ACC112 (cell line): ENCODE measurements around the gene MTURN.

ENCODE experiments used
- H2AFZ ChIP-seq: fragments of 200-600 bp; sonication (generic); one replicate; pipeline ENCODE4 v1.6.0; 2017; ENCODE audit warnings: antibody characterized with exemption, low read length; ENCODE audit not compliant: unreplicated experiment
- H3K27ac ChIP-seq: fragments of 200-600 bp; sonication (generic); 2 replicates; pipeline ENCODE4 v1.5.1; 2014; ENCODE audit warnings: low read depth, mild to moderate bottlenecking, antibody characterized with exemption, low read length, moderate library complexity
- H3K27me3 ChIP-seq: fragments of 200-600 bp; sonication (generic); 2 replicates; pipeline ENCODE4 v1.6.1; 2014; ENCODE audit warnings: mild to moderate bottlenecking, antibody characterized with exemption, low read length, moderate library complexity, mixed read lengths; ENCODE audit not compliant: insufficient read depth
- H3K36me3 ChIP-seq: fragments of 200-600 bp; sonication (generic); 2 replicates; pipeline ENCODE4 v1.6.1; 2016; ENCODE audit warnings: mild to moderate bottlenecking, antibody characterized with exemption, low read length, moderate library complexity, mixed read lengths; ENCODE audit not compliant: insufficient read depth
- H3K4me1 ChIP-seq: fragments of 200-600 bp; sonication (generic); one replicate; pipeline ENCODE4 v1.6.1; 2016; ENCODE audit warnings: low read length, mixed read lengths; ENCODE audit not compliant: insufficient read depth, unreplicated experiment, control insufficient read depth
- H3K4me3 ChIP-seq: fragments of 200-600 bp; sonication (generic); 2 replicates; pipeline ENCODE4 v1.5.1; 2014; ENCODE audit warnings: mild to moderate bottlenecking, low read depth, low read length
- H3K79me2 ChIP-seq: fragments of 200-600 bp; sonication (generic); one replicate; pipeline ENCODE4 v1.6.0; 2016; ENCODE audit warnings: low read length; ENCODE audit not compliant: control insufficient read depth, unreplicated experiment, insufficient read depth

Gene MTURN

GRCh38 chr7:30136117-30136731, 1.4 kb downstream of the MTURN start:
- peaks cover 3% of the 10 kb centered on the region for H3K4me1 ChIP-seq
- peaks cover 11% of the 10 kb centered on the region for H3K79me2 ChIP-seq
- H3K4me3 ChIP-seq: peak overlapping the region; percentile 80
- no peaks in the 10 kb centered on the region for H3K27me3 ChIP-seq
- no peaks in the 10 kb centered on the region for H3K36me3 ChIP-seq
- 0 out of 2 replicates have a peak overlapping the region, but pooled peaks have one; percentile 7 for H3K27ac ChIP-seq
- H2AFZ ChIP-seq: peak overlapping the region; percentile 92

GRCh38 chr7:30136743-30137485, 2.1 kb downstream of the MTURN start:
- Histone ChIP-seq H3K4me1 (peaks cover 6% of the 10 kb centered on the region), H3K79me2 (peaks cover 11% of the 10 kb centered on the region), H3K27me3 (no peaks in the 10 kb centered on the region), H2AFZ (no peak overlapping the region), H3K36me3 (no peaks in the 10 kb centered on the region), H3K4me3 (peak overlapping the region; percentile 80), H3K27ac (no peak overlapping the region)

GRCh38 chr7:30139836-30140384, 5.1 kb downstream of the MTURN start:
- Histone ChIP-seq H3K4me1 (peaks cover 27% of the 10 kb centered on the region), H3K79me2 (peaks cover 11% of the 10 kb centered on the region), H3K4me3 (no peak overlapping the region), H3K36me3 (no peaks in the 10 kb centered on the region), H2AFZ (no peak overlapping the region), H3K27me3 (no peaks in the 10 kb centered on the region), H3K27ac (no peak overlapping the region)

GRCh38 chr7:30140456-30140855, 5.7 kb downstream of the MTURN start:
- H3K27me3 ChIP-seq: no peaks in the 10 kb centered on the region
- no peak overlapping the region for H3K27ac ChIP-seq
- H3K4me3 ChIP-seq: no peak overlapping the region
- H2AFZ ChIP-seq: no peak overlapping the region
- H3K79me2 ChIP-seq: peaks cover 11% of the 10 kb centered on the region
- H3K4me1 ChIP-seq: peaks cover 27% of the 10 kb centered on the region
- H3K36me3 ChIP-seq: no peaks in the 10 kb centered on the region

- Histone ChIP-seq H3K36me3 (no peaks in the 10 kb centered on the region), H3K27ac (peak overlapping the region; percentile 21)
Measured at GRCh38 chr7:30142710-30143109, 7.9 kb downstream of the MTURN start.

GRCh38 chr7:30143748-30144251, 9.0 kb downstream of the MTURN start:
- Histone ChIP-seq H3K27me3 (no peaks in the 10 kb centered on the region), H3K36me3 (no peaks in the 10 kb centered on the region), H3K4me3 (no peak overlapping the region), H3K27ac (no peak overlapping the region), H2AFZ (no peak overlapping the region), H3K79me2 (peaks cover 5% of the 10 kb centered on the region), H3K4me1 (peaks cover 27% of the 10 kb centered on the region)

More at GRCh38 chr7:30142710-30143109, 7.9 kb downstream of the MTURN start:
- peaks cover 27% of the 10 kb centered on the region for H3K4me1 ChIP-seq
- H3K27me3 ChIP-seq: no peaks in the 10 kb centered on the region
- peak overlapping the region; percentile 9; the same call in 1 of the 2 replicates for H3K4me3 ChIP-seq
- peaks cover 5% of the 10 kb centered on the region for H3K79me2 ChIP-seq
- H2AFZ ChIP-seq: peak overlapping the region; percentile 69

GRCh38 chr7:30144657-30145306, 10.0 kb downstream of the MTURN start:
- Histone ChIP-seq H3K4me1 (peaks cover 27% of the 10 kb centered on the region), H2AFZ (no peak overlapping the region), H3K27ac (no peak overlapping the region), H3K36me3 (no peaks in the 10 kb centered on the region), H3K27me3 (no peaks in the 10 kb centered on the region), H3K79me2 (peaks cover 5% of the 10 kb centered on the region), H3K4me3 (no peak overlapping the region)

GRCh38 chr7:30145426-30145970, 10.7 kb downstream of the MTURN start:
- H3K27me3 ChIP-seq: no peaks in the 10 kb centered on the region
- H3K79me2 ChIP-seq: peaks cover 3% of the 10 kb centered on the region
- H3K27ac ChIP-seq: no peak overlapping the region
- peaks cover 27% of the 10 kb centered on the region for H3K4me1 ChIP-seq
- H2AFZ ChIP-seq: no peak overlapping the region
- no peak overlapping the region for H3K4me3 ChIP-seq
- no peaks in the 10 kb centered on the region for H3K36me3 ChIP-seq

- H3K4me3 ChIP-seq: no peak overlapping the region
- H3K79me2 ChIP-seq: no peaks in the 10 kb centered on the region
- H3K27ac ChIP-seq: no peak overlapping the region
- H3K4me1 ChIP-seq: peaks cover 27% of the 10 kb centered on the region
- no peak overlapping the region for H2AFZ ChIP-seq
- no peaks in the 10 kb centered on the region for H3K36me3 ChIP-seq
- H3K27me3 ChIP-seq: no peaks in the 10 kb centered on the region
Measured at GRCh38 chr7:30146127-30146612, 11.4 kb downstream of the MTURN start.

GRCh38 chr7:30147223-30147622, 12.4 kb downstream of the MTURN start:
- Histone ChIP-seq H3K79me2 (no peaks in the 10 kb centered on the region), H3K4me3 (no peak overlapping the region), H3K36me3 (no peaks in the 10 kb centered on the region), H2AFZ (no peak overlapping the region), H3K4me1 (peaks cover 21% of the 10 kb centered on the region), H3K27me3 (no peaks in the 10 kb centered on the region), H3K27ac (no peak overlapping the region)
